Testis (tissue), 2 donors: ENCODE measurements around the gene SLC38A5.

ENCODE experiments used
- CTCF ChIP-seq, 3 experiments: fragments of 450-650 bp in 2 of 3; fragments of 200-600 bp in 1 of 3; sonication (generic) in 1 of 3; IDR thresholded peaks; one replicate each; pipeline ENCODE4 v1.5.1; 2016 to 2019; ENCODE audit warnings: antibody characterized with exemption in 3 of 3, mild to moderate bottlenecking in 2 of 3, moderate library complexity in 1 of 3
- POLR2A ChIP-seq: fragments of 450-650 bp; IDR thresholded peaks from one replicate; pipeline ENCODE4 v1.6.1; 2017; ENCODE audit warnings: antibody characterized with exemption, mild to moderate bottlenecking, moderate library complexity

- TF ChIP-seq POLR2A (no peak), CTCF (IDR thresholded peaks at IDR 0.05) (no peak)
These were observed 22.3 kb upstream of the SLC38A5 start for GRCh38 chrX:48492293-48492910.
